GM23338 (cell line): ENCODE measurements around the gene PRPF6.

ENCODE experiments used
- CREB1 ChIP-seq: fragments of 250-450 bp; sonication (Bioruptor Pico); IDR thresholded peaks from 2 replicates; pipeline ENCODE4 v1.5.0; 2020; ENCODE audit warnings: low read depth, mild to moderate bottlenecking, moderate library complexity
- EZH2 ChIP-seq: fragments of 200-600 bp; sonication (generic); IDR thresholded peaks from one replicate; pipeline ENCODE4 v1.8.0; 2017; ENCODE audit warnings: antibody characterized with exemption, mild to moderate bottlenecking, low read depth; ENCODE audit not compliant: unreplicated experiment
- EZH2phosphoT487 ChIP-seq: fragments of 200-600 bp; sonication (generic); IDR thresholded peaks from one replicate; pipeline ENCODE4 v1.8.1; 2018; ENCODE audit warnings: antibody characterized with exemption; ENCODE audit not compliant: unreplicated experiment
- JUNB ChIP-seq: IDR thresholded peaks from one replicate; pipeline ENCODE4 v1.6.1; 2016; ENCODE audit warnings: antibody characterized with exemption; ENCODE audit not compliant: unreplicated experiment
- NANOG ChIP-seq: IDR thresholded peaks from 2 replicates; pipeline ENCODE4 v1.6.1; 2016; ENCODE audit warnings: antibody characterized with exemption, borderline replicate concordance
- POLR2AphosphoS5 ChIP-seq: IDR thresholded peaks from 2 replicates; pipeline ENCODE4 v1.6.1; 2016; ENCODE audit warnings: antibody characterized with exemption, low read depth
- STAT1 ChIP-seq: IDR thresholded peaks from one replicate; pipeline ENCODE4 v1.6.1; 2016; ENCODE audit warnings: antibody characterized with exemption; ENCODE audit not compliant: unreplicated experiment
- TF ChIP-seq, protein P1 (sequence below), 2 experiments: fragments of 200-600 bp in 1 of 2; sonication (generic) in 1 of 2; conservative IDR thresholded peaks; 2 replicates each; pipeline versions ENCODE4 v1.5.1 to v1.6.1; 2016 to 2017; ENCODE audit warnings: antibody characterized with exemption in 2 of 2, low read depth in 2 of 2, mild to moderate bottlenecking in 2 of 2, moderate library complexity in 1 of 2
- TF ChIP-seq, protein P2 (sequence below): IDR thresholded peaks from one replicate; pipeline ENCODE4 v1.6.1; 2018; ENCODE audit warnings: antibody characterized with exemption; ENCODE audit not compliant: unreplicated experiment

DNA sequence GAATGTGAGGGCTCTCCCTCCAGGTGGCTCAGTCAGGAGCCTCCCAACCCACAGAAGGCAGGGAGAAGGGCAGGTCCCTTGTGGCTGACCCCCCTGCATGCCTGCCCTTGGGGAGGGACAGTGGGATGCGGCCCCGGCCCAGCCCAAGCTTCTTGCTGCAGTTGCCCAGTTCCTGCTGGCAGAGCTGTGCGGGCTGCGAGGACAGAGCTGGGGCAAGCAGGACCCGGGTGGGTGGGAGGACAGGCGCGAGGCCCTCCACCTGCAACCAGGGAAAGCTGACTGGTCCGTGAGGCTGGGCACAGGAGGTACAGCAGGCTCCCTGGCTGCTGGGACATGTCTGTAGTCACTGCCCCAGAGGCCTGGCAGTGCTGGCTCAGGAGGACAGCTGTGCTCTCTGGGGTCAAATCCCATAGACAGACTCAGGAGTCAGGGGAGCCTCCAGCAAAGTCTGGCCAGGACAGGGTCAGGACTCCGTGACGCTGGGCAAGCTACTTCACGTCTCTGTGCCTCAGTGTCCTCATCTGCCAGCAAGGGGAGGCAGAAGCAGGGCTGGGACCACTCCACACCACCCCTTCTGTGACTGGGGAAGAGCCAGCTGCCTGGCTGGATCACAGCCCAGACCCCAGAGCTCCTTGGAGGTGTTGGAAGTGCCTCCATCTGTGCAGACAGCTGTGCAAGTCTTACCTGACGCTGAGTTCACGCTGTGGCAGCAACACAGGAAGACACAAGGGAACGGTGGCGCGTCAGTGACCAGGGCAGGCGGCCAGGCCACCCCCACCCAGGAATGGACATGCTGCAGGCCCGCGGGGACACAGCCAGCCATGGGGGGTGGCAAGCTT lies 37.7 kb upstream of the PRPF6 start:
- TF ChIP-seq, protein P1, sequence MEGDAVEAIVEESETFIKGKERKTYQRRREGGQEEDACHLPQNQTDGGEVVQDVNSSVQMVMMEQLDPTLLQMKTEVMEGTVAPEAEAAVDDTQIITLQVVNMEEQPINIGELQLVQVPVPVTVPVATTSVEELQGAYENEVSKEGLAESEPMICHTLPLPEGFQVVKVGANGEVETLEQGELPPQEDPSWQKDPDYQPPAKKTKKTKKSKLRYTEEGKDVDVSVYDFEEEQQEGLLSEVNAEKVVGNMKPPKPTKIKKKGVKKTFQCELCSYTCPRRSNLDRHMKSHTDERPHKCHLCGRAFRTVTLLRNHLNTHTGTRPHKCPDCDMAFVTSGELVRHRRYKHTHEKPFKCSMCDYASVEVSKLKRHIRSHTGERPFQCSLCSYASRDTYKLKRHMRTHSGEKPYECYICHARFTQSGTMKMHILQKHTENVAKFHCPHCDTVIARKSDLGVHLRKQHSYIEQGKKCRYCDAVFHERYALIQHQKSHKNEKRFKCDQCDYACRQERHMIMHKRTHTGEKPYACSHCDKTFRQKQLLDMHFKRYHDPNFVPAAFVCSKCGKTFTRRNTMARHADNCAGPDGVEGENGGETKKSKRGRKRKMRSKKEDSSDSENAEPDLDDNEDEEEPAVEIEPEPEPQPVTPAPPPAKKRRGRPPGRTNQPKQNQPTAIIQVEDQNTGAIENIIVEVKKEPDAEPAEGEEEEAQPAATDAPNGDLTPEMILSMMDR (conservative IDR thresholded peaks at IDR 0.05; ENCODE audit: low read depth in 2 of 2), result no peak
- no peak for TF ChIP-seq POLR2AphosphoS5
- TF ChIP-seq EZH2, result no peak
- no peak for TF ChIP-seq EZH2phosphoT487
- TF ChIP-seq CREB1 (CRISPR knock-in tag), result no peak
- TF ChIP-seq JUNB, result no peak
- TF ChIP-seq, protein P2, sequence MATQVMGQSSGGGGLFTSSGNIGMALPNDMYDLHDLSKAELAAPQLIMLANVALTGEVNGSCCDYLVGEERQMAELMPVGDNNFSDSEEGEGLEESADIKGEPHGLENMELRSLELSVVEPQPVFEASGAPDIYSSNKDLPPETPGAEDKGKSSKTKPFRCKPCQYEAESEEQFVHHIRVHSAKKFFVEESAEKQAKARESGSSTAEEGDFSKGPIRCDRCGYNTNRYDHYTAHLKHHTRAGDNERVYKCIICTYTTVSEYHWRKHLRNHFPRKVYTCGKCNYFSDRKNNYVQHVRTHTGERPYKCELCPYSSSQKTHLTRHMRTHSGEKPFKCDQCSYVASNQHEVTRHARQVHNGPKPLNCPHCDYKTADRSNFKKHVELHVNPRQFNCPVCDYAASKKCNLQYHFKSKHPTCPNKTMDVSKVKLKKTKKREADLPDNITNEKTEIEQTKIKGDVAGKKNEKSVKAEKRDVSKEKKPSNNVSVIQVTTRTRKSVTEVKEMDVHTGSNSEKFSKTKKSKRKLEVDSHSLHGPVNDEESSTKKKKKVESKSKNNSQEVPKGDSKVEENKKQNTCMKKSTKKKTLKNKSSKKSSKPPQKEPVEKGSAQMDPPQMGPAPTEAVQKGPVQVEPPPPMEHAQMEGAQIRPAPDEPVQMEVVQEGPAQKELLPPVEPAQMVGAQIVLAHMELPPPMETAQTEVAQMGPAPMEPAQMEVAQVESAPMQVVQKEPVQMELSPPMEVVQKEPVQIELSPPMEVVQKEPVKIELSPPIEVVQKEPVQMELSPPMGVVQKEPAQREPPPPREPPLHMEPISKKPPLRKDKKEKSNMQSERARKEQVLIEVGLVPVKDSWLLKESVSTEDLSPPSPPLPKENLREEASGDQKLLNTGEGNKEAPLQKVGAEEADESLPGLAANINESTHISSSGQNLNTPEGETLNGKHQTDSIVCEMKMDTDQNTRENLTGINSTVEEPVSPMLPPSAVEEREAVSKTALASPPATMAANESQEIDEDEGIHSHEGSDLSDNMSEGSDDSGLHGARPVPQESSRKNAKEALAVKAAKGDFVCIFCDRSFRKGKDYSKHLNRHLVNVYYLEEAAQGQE, result no peak
- no peak for TF ChIP-seq STAT1
- no peak for TF ChIP-seq NANOG
